ENCODE data around the gene CLNS1A.

- TF ChIP-seq POLR2A (IDR thresholded peaks at IDR 0.05): no peak
- TF ChIP-seq CTCF (IDR thresholded peaks at IDR 0.05): no peak
These were observed 56.8 kb downstream of the CLNS1A start for GRCh38 chr11:77580712-77581337.
